ENCODE data around the gene PHACTR1.

DNA sequence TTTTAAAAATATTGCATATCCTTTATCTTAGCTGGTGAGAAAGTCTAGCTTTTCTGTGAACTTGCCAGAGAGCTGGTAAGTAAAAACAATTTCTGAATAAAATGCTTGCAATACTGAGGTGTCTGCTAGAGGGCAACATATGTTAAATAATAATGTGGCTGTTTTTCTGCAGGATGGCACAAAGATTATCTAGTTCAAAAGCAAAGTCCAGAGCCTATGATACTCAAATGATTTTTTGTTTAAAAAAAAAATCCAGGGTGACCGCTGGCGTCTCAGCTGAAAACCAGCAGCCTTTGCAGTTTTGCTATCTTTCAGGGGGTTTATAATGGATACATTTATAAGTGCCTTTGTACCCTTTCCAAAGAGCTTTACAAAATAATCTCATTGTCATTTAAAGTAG, 194.9 kb downstream of the PHACTR1 start:
- TF ChIP-seq, protein P1, sequence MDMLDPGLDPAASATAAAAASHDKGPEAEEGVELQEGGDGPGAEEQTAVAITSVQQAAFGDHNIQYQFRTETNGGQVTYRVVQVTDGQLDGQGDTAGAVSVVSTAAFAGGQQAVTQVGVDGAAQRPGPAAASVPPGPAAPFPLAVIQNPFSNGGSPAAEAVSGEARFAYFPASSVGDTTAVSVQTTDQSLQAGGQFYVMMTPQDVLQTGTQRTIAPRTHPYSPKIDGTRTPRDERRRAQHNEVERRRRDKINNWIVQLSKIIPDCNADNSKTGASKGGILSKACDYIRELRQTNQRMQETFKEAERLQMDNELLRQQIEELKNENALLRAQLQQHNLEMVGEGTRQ (CRISPR knock-in tag; IDR thresholded peaks at IDR 0.05), result no peak
- TF ChIP-seq, protein P2, sequence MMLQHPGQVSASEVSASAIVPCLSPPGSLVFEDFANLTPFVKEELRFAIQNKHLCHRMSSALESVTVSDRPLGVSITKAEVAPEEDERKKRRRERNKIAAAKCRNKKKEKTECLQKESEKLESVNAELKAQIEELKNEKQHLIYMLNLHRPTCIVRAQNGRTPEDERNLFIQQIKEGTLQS (CRISPR knock-in tag; conservative IDR thresholded peaks at IDR 0.05), result no peak
- no peak for TF ChIP-seq TP53 (CRISPR knock-in tag; IDR thresholded peaks at IDR 0.05)
- TF ChIP-seq, protein P3, sequence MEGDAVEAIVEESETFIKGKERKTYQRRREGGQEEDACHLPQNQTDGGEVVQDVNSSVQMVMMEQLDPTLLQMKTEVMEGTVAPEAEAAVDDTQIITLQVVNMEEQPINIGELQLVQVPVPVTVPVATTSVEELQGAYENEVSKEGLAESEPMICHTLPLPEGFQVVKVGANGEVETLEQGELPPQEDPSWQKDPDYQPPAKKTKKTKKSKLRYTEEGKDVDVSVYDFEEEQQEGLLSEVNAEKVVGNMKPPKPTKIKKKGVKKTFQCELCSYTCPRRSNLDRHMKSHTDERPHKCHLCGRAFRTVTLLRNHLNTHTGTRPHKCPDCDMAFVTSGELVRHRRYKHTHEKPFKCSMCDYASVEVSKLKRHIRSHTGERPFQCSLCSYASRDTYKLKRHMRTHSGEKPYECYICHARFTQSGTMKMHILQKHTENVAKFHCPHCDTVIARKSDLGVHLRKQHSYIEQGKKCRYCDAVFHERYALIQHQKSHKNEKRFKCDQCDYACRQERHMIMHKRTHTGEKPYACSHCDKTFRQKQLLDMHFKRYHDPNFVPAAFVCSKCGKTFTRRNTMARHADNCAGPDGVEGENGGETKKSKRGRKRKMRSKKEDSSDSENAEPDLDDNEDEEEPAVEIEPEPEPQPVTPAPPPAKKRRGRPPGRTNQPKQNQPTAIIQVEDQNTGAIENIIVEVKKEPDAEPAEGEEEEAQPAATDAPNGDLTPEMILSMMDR (IDR thresholded peaks at IDR 0.05), result no peak
- TF ChIP-seq, protein P4, sequence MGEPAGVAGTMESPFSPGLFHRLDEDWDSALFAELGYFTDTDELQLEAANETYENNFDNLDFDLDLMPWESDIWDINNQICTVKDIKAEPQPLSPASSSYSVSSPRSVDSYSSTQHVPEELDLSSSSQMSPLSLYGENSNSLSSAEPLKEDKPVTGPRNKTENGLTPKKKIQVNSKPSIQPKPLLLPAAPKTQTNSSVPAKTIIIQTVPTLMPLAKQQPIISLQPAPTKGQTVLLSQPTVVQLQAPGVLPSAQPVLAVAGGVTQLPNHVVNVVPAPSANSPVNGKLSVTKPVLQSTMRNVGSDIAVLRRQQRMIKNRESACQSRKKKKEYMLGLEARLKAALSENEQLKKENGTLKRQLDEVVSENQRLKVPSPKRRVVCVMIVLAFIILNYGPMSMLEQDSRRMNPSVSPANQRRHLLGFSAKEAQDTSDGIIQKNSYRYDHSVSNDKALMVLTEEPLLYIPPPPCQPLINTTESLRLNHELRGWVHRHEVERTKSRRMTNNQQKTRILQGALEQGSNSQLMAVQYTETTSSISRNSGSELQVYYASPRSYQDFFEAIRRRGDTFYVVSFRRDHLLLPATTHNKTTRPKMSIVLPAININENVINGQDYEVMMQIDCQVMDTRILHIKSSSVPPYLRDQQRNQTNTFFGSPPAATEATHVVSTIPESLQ (CRISPR knock-in tag; IDR thresholded peaks at IDR 0.05), result no peak

All from WTC11 (cell line).